GM06990 (cell line): ENCODE data around the gene FAM120A.

Source experiments
- DNase-seq: peaks from one replicate; pipeline ENCODE4 v3.0.0-alpha.2; 2011; ENCODE audit not compliant: insufficient read length; ENCODE audit errors: extremely low read depth
- H3K27me3 ChIP-seq: replicated peaks from 2 replicates; pipeline ENCODE4 v1.6.0; 2011; ENCODE audit warnings: low read length; ENCODE audit not compliant: control insufficient read depth, insufficient read depth
- H3K36me3 ChIP-seq: 2 replicates; pipeline ENCODE4 v1.5.1; 2011; ENCODE audit warnings: low read length; ENCODE audit not compliant: control insufficient read depth, insufficient read depth
- H3K4me3 ChIP-seq: replicated peaks from 2 replicates; pipeline ENCODE4 v1.5.1; 2011; ENCODE audit warnings: low read depth, mild to moderate bottlenecking, control low read depth, low read length
- CTCF ChIP-seq: IDR thresholded peaks from 2 replicates; pipeline ENCODE4 v1.5.1; 2011; ENCODE audit warnings: low read length, control low read depth, mild to moderate bottlenecking, inconsistent platforms; ENCODE audit not compliant: insufficient read depth, poor library complexity, severe bottlenecking

FAM120A gene

DNA sequence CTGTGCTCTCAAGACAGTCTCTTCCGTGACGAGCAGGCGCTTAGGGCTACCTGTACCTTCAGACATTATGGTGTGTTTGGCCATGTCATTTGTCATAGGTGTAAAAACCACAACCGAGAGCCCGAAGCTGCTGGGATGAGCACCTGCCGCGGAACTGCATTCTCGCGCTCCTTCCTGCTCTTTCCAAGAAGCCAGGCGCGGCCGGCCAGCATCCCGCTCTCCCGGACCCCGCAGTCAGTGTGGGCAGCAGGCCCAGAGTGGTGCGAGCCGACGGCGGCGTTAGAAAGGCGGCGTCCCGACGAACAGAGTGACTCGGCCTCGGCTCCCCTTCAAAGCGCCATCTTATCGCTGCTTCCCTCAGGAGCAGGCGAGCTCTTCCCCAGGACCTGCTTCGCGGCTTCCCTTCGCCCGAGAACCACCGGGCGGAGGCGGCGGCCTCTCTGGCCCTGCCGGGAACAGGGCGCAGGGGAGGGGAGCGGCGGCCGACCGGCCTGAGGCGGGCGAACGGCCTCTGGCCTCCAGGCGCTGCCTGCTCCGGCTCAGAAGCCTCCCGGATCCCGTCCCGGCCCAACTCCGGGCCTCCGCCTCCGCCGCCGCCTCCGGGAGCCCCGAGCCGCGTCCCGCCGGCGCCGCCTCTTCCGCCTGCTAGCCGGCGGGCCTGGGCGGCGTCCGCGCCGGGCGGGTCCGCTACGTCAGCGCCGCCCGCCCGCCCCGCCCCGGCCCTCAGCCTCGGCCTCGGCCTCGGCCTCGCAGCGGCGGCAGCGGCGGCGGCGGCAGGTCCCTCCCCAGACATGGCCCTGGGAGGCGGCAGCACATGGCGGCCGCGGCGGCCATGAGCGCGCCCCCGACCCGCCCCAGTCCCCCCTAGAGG is at the start of gene FAM120A:
Gene FAM120A, plus strand, starts transcription at position 741 of the 871 bp plus-strand sequence. CDS start 231 bp downstream, outside the sequence.
- no peak for TF ChIP-seq CTCF
- no peaks in the 10 kb centered on the region for H3K27me3 ChIP-seq
- DNase-seq = peak; percentile 87
- peaks cover 7% of the 10 kb centered on the region for H3K36me3 ChIP-seq
- peak within 1 kb of the TSS; percentile 96 for H3K4me3 ChIP-seq

GRCh38 chr9:93406371-93406770 is 45.1 kb upstream of the FAM120A start:
- no peak for DNase-seq
- Histone ChIP-seq H3K27me3 (no peaks in the 10 kb centered on the region; the same call in 1 of the 2 replicates), H3K4me3 (no peak overlapping the region), H3K36me3 (no peaks in the 10 kb centered on the region)
- no peak for TF ChIP-seq CTCF

DNA sequence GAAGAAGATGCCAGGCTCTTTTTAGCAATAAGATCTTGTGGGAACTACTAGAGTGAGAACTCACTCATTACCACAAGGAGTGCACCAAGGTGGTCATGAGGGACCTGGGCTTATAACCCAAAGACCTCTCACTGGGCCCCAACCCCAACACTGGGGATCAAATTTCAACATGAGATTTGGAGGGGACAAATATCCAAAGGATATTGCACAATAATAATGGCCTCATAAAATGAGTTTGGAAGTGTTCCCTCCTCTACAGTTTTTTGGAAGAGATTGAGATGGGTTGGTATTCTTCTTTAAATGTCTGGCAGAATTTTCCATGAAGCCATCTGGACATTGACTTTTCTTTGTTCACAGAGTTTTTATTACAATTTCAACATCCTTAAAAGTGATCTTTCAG is 38.0 kb upstream of the FAM120A start:
- Histone ChIP-seq H3K36me3 (no peaks in the 10 kb centered on the region), H3K4me3 (no peak overlapping the region), H3K27me3 (no peaks in the 10 kb centered on the region)
- DNase-seq = no peak
- no peak for TF ChIP-seq CTCF

DNA sequence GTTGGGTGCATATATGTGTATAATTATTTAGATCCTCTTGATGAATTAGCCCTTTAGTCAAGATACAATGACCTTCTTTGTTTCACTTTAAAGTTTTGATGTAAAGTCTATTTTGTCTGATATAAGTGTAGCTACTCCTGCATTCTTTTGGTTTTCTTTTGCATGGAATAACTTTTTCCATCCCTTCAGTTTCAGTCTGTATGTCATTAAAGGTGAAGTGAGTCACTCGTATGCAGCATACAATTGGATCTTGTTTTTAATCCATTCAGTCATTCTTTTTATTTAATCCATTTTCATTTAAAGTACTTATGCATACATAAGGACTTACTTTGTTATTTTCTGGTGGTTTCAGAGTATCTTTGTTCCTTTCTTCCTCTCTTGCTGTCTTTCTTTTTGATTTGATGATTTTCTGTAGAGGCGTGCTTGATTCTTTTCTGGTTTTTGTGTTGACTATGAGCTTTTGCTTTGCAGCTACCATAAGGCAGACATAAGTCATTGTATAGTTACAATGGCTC is 36.3 kb upstream of the FAM120A start:
- TF ChIP-seq CTCF = no peak
- DNase-seq = no peak

DNA sequence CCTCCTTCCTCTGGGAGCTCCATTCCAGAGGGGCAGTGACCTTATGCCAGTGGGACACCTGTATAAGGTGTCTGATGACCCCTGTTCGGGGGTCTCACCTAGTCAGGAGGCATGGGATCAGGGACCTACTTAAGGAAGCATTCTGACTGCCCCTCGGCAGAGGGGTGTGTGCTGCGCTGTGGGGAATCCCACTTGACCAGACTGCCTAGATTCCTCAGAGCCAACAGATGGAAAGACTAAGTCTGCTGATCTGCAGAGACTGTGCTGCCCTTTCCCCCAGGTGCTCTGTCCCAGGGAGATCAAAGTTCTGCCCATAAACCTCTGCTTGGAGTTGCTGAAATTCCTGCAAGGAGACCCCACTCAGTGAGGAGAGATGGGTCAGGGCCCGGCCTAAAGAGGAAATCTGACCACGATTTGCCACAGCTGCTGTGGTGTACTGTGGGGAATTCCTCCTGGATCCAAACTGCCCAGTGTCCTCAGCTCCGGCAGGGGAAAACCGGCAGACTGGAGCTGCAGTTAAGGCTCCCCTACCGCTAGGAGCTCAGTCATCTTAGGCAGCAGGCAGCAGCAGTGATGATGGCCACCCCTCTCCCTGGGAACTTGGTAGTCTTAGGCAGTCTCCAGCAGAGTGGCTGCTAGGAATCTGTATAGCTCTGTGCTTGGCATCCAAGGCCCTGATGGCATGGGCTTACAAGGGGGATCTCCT is 34.8 kb upstream of the FAM120A start:
- H3K4me3 ChIP-seq = no peak overlapping the region
- TF ChIP-seq CTCF = no peak
- no peaks in the 10 kb centered on the region for H3K36me3 ChIP-seq
- H3K27me3 ChIP-seq = no peaks in the 10 kb centered on the region
- no peak for DNase-seq

More for the DNA sequence above, 36.3 kb upstream of the FAM120A start:
- no peaks in the 10 kb centered on the region for H3K27me3 ChIP-seq
- no peak overlapping the region for H3K4me3 ChIP-seq
- no peaks in the 10 kb centered on the region for H3K36me3 ChIP-seq
